Memory B cell (primary cell): Measurements from ENCODE around the gene FRS3.

Source experiments
- ATAC-seq: fragments of 150-1000 bp; cut with Tn5 transposase; 2 replicates; pipeline ENCODE4 v1.10.0; 2021; ENCODE audit warnings: low read depth, mild to moderate bottlenecking, moderate library complexity
- DNase-seq, 2 donors: peaks; one replicate each; pipeline ENCODE4 v3.0.0; 2022; ENCODE audit warnings: low spot score in 2 of 2
- H3K27ac Mint-ChIP-seq: one replicate; pipeline ENCODE4 v1.8.0; 2022; ENCODE audit warnings: mild to moderate bottlenecking, moderate library complexity, mixed read lengths
- H3K27me3 Mint-ChIP-seq: one replicate; pipeline ENCODE4 v1.8.0; 2022; ENCODE audit warnings: mixed read lengths
- H3K36me3 Mint-ChIP-seq: one replicate; pipeline ENCODE4 v1.8.0; 2022; ENCODE audit warnings: mild to moderate bottlenecking, mixed read lengths
- H3K4me1 Mint-ChIP-seq: one replicate; pipeline ENCODE4 v1.8.0; 2022; ENCODE audit warnings: mixed read lengths
- H3K4me3 Mint-ChIP-seq: one replicate; pipeline ENCODE4 v1.8.0; 2022; ENCODE audit warnings: mild to moderate bottlenecking, moderate library complexity, mixed read lengths
- H3K9me3 Mint-ChIP-seq: one replicate; pipeline ENCODE4 v1.8.0; 2022; ENCODE audit warnings: mixed read lengths

The FRS3 gene

GRCh38 chr6:41748102-41748477 lies 31.6 kb downstream of the FRS3 start:
- no peak overlapping the region for H3K4me3 Mint-ChIP-seq
- no peak for DNase-seq
- H3K4me1 Mint-ChIP-seq, result peaks cover 3% of the 10 kb centered on the region
- H3K27ac Mint-ChIP-seq, result no peak overlapping the region
- no peaks in the 10 kb centered on the region for H3K9me3 Mint-ChIP-seq
- peaks cover 8% of the 10 kb centered on the region for H3K27me3 Mint-ChIP-seq
- no peak for ATAC-seq
- no peaks in the 10 kb centered on the region for H3K36me3 Mint-ChIP-seq

DNA sequence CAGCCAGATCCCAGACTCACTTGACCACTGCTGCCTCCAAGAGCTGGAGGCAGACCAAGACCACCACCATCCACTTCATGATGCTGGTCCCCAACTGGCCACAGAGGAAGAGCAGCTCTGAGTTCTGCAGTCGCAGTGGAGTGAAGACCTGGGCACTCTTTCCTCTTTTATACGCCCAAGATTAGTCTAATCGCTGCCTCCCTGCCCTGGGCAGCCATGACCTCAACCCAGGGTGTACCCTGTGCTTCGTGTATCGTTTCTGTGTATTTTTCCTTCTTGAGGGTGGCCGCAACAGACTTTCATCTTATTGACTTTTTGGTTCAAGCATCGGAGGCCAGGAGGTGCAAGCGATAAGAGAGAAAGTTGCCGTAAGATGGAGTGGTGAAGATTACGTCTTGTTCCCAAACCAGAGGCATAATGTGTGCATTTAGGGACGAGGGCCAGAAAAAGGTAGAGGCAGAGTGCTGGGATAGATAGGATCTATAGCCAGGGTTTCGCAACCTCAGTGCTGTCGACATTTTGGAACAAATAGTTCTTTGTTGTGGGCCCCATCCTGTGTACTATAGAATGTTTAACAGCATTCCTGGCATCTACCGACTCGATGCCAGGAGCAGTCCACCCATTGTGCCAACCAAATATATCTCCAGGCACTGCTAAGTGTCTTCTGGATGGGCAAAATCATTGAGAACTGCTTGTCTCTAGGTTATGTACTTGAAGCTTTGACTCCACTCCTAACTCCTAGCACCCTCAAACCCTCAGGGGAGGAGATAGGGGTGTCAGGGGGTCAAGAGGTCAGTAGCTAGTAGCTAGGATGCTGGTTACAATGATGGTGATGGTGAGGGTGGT lies 32.2 kb downstream of the FRS3 start, which contains the start of gene PGC:
Gene PGC, minus strand, starts transcription at position 142 of the 846 bp plus-strand sequence. Its CDS starts 63 bp downstream, at position 79.
- DNase-seq, result no peak
- no peak within 1 kb of the TSS for H3K4me3 Mint-ChIP-seq
- ATAC-seq, result no peak
- H3K4me1 Mint-ChIP-seq, result peaks cover 3% of the 10 kb centered on the region
- H3K9me3 Mint-ChIP-seq, result no peaks in the 10 kb centered on the region
- H3K27ac Mint-ChIP-seq, result no peak within 1 kb of the TSS
- H3K27me3 Mint-ChIP-seq, result peaks cover 7% of the 10 kb centered on the region
- no peaks in the 10 kb centered on the region for H3K36me3 Mint-ChIP-seq

- Mint-ChIP-seq H3K36me3 (no peaks in the 10 kb centered on the region), H3K27me3 (peaks cover 8% of the 10 kb centered on the region), H3K27ac (no peak overlapping the region), H3K9me3 (no peaks in the 10 kb centered on the region), H3K4me3 (no peak overlapping the region), H3K4me1 (peaks cover 3% of the 10 kb centered on the region)
- ATAC-seq, result no peak
- DNase-seq, result no peak
Measured at GRCh38 chr6:41746107-41746506, 33.6 kb downstream of the FRS3 start.

DNA sequence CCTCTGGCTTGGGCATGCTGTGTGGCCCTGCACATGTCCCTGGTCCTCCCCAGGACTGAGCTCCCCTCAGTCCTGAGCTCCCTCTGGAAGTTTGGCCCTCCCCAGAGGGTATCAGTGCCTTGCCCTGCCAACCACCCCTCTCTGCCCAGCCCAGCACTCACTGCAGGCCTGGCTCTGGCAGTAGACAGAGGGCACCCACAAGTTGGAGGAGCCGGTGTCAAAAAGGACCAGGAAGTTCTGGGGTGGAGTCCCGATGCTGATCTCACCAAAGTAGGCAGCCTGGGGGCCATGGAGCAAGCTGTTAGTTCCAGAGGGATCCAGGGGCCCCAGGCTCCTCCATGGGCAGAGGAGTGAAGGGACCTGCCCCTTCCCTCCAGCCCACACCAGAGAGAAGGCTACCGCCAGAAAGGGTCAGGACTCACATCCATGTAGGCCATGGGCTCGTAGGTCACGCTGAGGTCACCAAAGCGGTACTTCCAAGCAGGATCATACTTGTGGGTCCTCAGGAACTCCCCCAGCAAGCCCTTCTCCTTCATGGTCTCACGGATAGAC lies 35.4 kb downstream of the FRS3 start:
- no peak for DNase-seq
- Mint-ChIP-seq H3K36me3 (no peaks in the 10 kb centered on the region), H3K4me3 (no peak overlapping the region), H3K9me3 (no peaks in the 10 kb centered on the region), H3K27me3 (peaks cover 8% of the 10 kb centered on the region), H3K4me1 (peaks cover 3% of the 10 kb centered on the region), H3K27ac (no peak overlapping the region)
- no peak for ATAC-seq

DNA sequence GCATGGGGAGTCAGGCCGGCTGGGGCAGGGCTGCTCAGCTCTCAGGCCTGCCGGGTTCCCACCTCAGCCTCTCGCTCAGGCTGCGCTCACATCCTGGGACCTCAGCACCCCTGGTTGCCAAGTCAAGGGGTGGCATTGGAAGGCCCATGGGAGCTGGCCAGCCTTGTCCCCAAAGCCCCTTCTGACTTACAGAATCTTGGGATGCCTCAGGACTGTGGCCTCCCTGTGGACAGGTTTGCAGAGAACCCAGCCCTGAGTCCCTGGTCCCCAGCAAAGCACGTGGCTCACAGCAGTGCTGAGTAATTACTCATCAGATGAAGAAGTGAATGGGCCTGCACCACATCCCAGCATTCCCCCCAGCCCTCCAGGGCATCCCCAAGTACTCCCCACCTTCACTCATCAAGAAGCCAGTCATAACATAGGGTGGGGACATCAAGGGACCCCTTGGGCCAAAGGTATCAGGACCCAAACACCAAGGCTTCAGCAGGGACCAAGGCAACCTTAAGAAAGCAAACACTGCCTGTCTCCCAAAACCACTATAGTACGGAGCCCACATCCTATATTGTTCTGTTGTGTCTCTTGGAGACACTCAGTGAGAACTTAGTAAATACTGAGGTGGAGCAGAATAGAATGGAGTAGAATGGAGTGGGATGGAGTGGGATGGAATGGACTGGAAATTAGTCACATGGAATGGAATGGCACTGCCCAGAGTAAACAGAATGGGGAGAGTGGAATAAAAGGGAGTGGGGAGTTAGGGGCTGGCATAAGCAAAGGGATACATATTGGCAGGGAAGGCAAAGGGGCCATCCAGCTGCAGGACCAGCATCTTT lies 36.1 kb downstream of the FRS3 start:
- Mint-ChIP-seq H3K27me3 (peaks cover 8% of the 10 kb centered on the region), H3K36me3 (no peaks in the 10 kb centered on the region), H3K9me3 (no peaks in the 10 kb centered on the region), H3K4me3 (no peak overlapping the region), H3K4me1 (peaks cover 3% of the 10 kb centered on the region), H3K27ac (no peak overlapping the region)
- DNase-seq (no peak), ATAC-seq (no peak)

- ATAC-seq (no peak), DNase-seq (no peak)
- Mint-ChIP-seq H3K9me3 (no peaks in the 10 kb centered on the region), H3K36me3 (no peaks in the 10 kb centered on the region), H3K27ac (peak overlapping the region; percentile 18), H3K4me1 (peaks cover 3% of the 10 kb centered on the region), H3K27me3 (peaks cover 6% of the 10 kb centered on the region), H3K4me3 (no peak overlapping the region)
Measured at GRCh38 chr6:41741625-41742490, 37.8 kb downstream of the FRS3 start.

- no peak overlapping the region for H3K27ac Mint-ChIP-seq
- no peak for ATAC-seq
Measured at GRCh38 chr6:41740366-41741162, 39.1 kb downstream of the FRS3 start.

GRCh38 chr6:41739041-41739440 lies 40.7 kb downstream of the FRS3 start:
- no peak for DNase-seq

More at GRCh38 chr6:41740366-41741162, 39.1 kb downstream of the FRS3 start:
- Mint-ChIP-seq H3K36me3 (no peaks in the 10 kb centered on the region), H3K27me3 (peaks cover 6% of the 10 kb centered on the region), H3K4me3 (no peak overlapping the region), H3K4me1 (peaks cover 10% of the 10 kb centered on the region), H3K9me3 (no peaks in the 10 kb centered on the region)
- no peak for DNase-seq

DNA sequence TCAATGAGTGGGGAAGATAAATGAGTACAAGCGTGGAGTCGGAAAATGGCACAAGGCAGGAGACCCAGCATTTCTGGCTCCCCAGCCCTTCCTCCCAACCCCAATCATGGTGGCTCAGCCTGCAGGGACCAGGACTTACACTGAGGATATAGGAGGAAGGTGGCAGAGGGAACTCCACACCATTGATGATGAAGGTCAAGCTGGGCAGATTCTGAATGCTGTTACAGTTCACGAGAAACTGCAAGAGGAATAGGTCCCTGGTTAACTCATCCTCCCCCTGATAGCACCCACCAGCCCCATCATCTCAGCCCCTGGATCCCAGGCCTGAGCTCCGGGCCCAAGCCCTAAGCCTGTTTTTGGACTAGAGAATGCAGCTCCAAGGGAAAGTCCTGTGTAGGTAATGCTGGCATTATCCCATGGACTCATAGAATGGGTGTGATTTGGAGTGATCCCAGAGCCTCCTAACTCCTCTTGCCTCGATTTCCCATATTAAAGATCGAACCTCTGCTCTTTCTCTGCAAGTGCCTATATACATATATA lies 42.0 kb downstream of the FRS3 start:
- no peak for ATAC-seq

More at GRCh38 chr6:41739041-41739440, 40.7 kb downstream of the FRS3 start:
- no peaks in the 10 kb centered on the region for H3K36me3 Mint-ChIP-seq
- no peak overlapping the region for H3K27ac Mint-ChIP-seq
- peaks cover 7% of the 10 kb centered on the region for H3K4me1 Mint-ChIP-seq
- peaks cover 3% of the 10 kb centered on the region for H3K27me3 Mint-ChIP-seq
- no peak overlapping the region for H3K4me3 Mint-ChIP-seq
- ATAC-seq, result no peak
- H3K9me3 Mint-ChIP-seq, result no peaks in the 10 kb centered on the region

GRCh38 chr6:41736800-41737555 lies 42.7 kb downstream of the FRS3 start:
- Mint-ChIP-seq H3K27ac (no peak overlapping the region), H3K4me1 (peaks cover 11% of the 10 kb centered on the region), H3K27me3 (peaks cover 3% of the 10 kb centered on the region), H3K36me3 (peaks cover 2% of the 10 kb centered on the region), H3K4me3 (no peak overlapping the region), H3K9me3 (no peaks in the 10 kb centered on the region)
- no peak for ATAC-seq
- DNase-seq, result no peak

More for the DNA sequence above, 42.0 kb downstream of the FRS3 start:
- no peaks in the 10 kb centered on the region for H3K9me3 Mint-ChIP-seq
- H3K4me3 Mint-ChIP-seq, result no peak overlapping the region
- peaks cover 7% of the 10 kb centered on the region for H3K4me1 Mint-ChIP-seq
- no peaks in the 10 kb centered on the region for H3K36me3 Mint-ChIP-seq
- no peak for DNase-seq
- H3K27me3 Mint-ChIP-seq, result peaks cover 3% of the 10 kb centered on the region
- no peak overlapping the region for H3K27ac Mint-ChIP-seq

- Mint-ChIP-seq H3K36me3 (peaks cover 5% of the 10 kb centered on the region), H3K27ac (peak overlapping the region; percentile 67), H3K4me3 (peak overlapping the region; percentile 58), H3K4me1 (peaks cover 11% of the 10 kb centered on the region), H3K9me3 (no peaks in the 10 kb centered on the region), H3K27me3 (no peaks in the 10 kb centered on the region)
- no peak for ATAC-seq
- no peak for DNase-seq
Measured at GRCh38 chr6:41736186-41736733, 43.4 kb downstream of the FRS3 start.
